Keratinocyte (primary cell): ENCODE results near the gene EN2.

Experiments used
- CTCF ChIP-seq, 3 experiments: IDR thresholded peaks in 1 of 3; conservative IDR thresholded peaks in 1 of 3; optimal IDR thresholded peaks in 1 of 3; 2 replicates in 2 of 3; 3 replicates in 1 of 3; pipeline versions ENCODE3 to v1.5.1; 2011; ENCODE audit warnings: low read length in 3 of 3, mild to moderate bottlenecking in 3 of 3, moderate library complexity in 2 of 3, control low read depth in 1 of 3, inconsistent platforms in 1 of 3; ENCODE audit not compliant: insufficient read depth in 2 of 3; ENCODE audit errors: extremely low read depth in 1 of 3
- EZH2 ChIP-seq: IDR thresholded peaks from one replicate; pipeline ENCODE4 v1.6.1; 2012; ENCODE audit warnings: inconsistent platforms, mild to moderate bottlenecking, low read length, moderate library complexity

- TF ChIP-seq CTCF (optimal IDR thresholded peaks at IDR 0.05 in 1 of 3, IDR thresholded peaks at IDR 0.05 in 1 of 3, conservative IDR thresholded peaks at IDR 0.05 in 1 of 3; ENCODE audit: extremely low read depth in 1 of 3, insufficient read depth in 2 of 3, low read length in 3 of 3): no peak
- TF ChIP-seq EZH2: no peak
Observed at GRCh38 chr7:155482511-155483183, 24.7 kb downstream of the EN2 start.
